T-helper 1 cell treated with Interleukin-12 subunit alpha and Interleukin-12 subunit beta and Interleukin-4 antibody, amounts not matched to agents 30 ng/mL and 1 ng/mL, for 36 hours (primary cell): Measurements from ENCODE around the gene COA1. TPM values are rescaled to one million over a fixed set of nuclear protein-coding genes. Genes with fewer than 3 reads are reported as not detected.

Experiments used
- intact Hi-C: fragments of 100-400 bp; cut with micrococcal nuclease; formaldehyde crosslinking; loops from one replicate; pipeline ENCODE4 v1.15.1; 2024
- total RNA-seq: library from RNA; stranded (reverse); gene quantifications from 2 replicates; pipeline ENCODE4 v1.2.3, GENCODE V29; 2022

Gene COA1
- total RNA-seq, 1 donor from 2014 or later = 60.0 TPM

- intact Hi-C loops = loop anchor here (1.0 kb wide), 1 partner anchor 11 kb away; no protein-coding TSS in a partner anchor
These were observed 92.1 kb downstream of the COA1 start for GRCh38 chr7:43637114-43637806.

- intact Hi-C loops = no loop called here
These were observed 93.2 kb downstream of the COA1 start for GRCh38 chr7:43636093-43636492.

- intact Hi-C loops = no loop called here
These were observed 94.9 kb downstream of the COA1 start for GRCh38 chr7:43634384-43634783.

- intact Hi-C loops = no loop called here
These were observed 96.6 kb downstream of the COA1 start for GRCh38 chr7:43632746-43633145.

GRCh38 chr7:43631559-43631958 lies 97.8 kb downstream of the COA1 start:
- intact Hi-C loops = no loop called here

- intact Hi-C loops = loop anchor here (1.0 kb wide), 1 partner anchor 8 kb away; no protein-coding TSS in a partner anchor
These were observed 98.8 kb downstream of the COA1 start for GRCh38 chr7:43630482-43630881.

GRCh38 chr7:43629857-43630256 lies 99.5 kb downstream of the COA1 start:
- intact Hi-C loops = loop anchor here (1.0 to 2.0 kb wide), 2 partner anchors 8 to 17 kb away; no protein-coding TSS in a partner anchor

GRCh38 chr7:43628431-43628830 lies 100.9 kb downstream of the COA1 start:
- intact Hi-C loops = loop anchor here (2.0 kb wide), 1 partner anchor 16 kb away; no protein-coding TSS in a partner anchor

GRCh38 chr7:43627798-43628197 lies 101.5 kb downstream of the COA1 start:
- intact Hi-C loops = loop anchor here (2.0 kb wide), 1 partner anchor 15 kb away; no protein-coding TSS in a partner anchor

GRCh38 chr7:43626695-43627094 lies 102.6 kb downstream of the COA1 start:
- intact Hi-C loops = no loop called here

GRCh38 chr7:43625980-43626379 lies 103.3 kb downstream of the COA1 start:
- intact Hi-C loops = loop anchor here (1.0 kb wide), 2 partner anchors 23 to 39 kb away; no protein-coding TSS in a partner anchor

- intact Hi-C loops = loop anchor here (1.0 kb wide), 2 partner anchors 24 to 38 kb away; no protein-coding TSS in a partner anchor
These were observed 103.9 kb downstream of the COA1 start for GRCh38 chr7:43625453-43625852.

GRCh38 chr7:43624156-43624555 lies 105.2 kb downstream of the COA1 start:
- intact Hi-C loops = no loop called here

- intact Hi-C loops = loop anchor here (1.0 to 2.0 kb wide), 3 partner anchors 8 to 79 kb away; no protein-coding TSS in a partner anchor
These were observed 107.4 kb downstream of the COA1 start for GRCh38 chr7:43621729-43622448.

- intact Hi-C loops = no loop called here
These were observed 109.9 kb downstream of the COA1 start for GRCh38 chr7:43619213-43620012.

GRCh38 chr7:43618073-43618472 lies 111.2 kb downstream of the COA1 start:
- intact Hi-C loops = no loop called here

- intact Hi-C loops = no loop called here
These were observed 112.3 kb downstream of the COA1 start for GRCh38 chr7:43616977-43617376.

GRCh38 chr7:43615558-43616145 lies 113.7 kb downstream of the COA1 start:
- intact Hi-C loops = no loop called here

GRCh38 chr7:43612599-43613589 lies 116.4 kb downstream of the COA1 start:
- intact Hi-C loops = loop anchor here (1.0 to 2.0 kb wide), 5 partner anchors 9 to 35 kb away; no protein-coding TSS in a partner anchor

GRCh38 chr7:43612128-43612527 lies 117.2 kb downstream of the COA1 start:
- intact Hi-C loops = loop anchor here (1.0 to 2.0 kb wide), 3 partner anchors 17 to 36 kb away; no protein-coding TSS in a partner anchor
